Measurements from ENCODE around the gene DNAI2.

DNAI2 gene

DNA sequence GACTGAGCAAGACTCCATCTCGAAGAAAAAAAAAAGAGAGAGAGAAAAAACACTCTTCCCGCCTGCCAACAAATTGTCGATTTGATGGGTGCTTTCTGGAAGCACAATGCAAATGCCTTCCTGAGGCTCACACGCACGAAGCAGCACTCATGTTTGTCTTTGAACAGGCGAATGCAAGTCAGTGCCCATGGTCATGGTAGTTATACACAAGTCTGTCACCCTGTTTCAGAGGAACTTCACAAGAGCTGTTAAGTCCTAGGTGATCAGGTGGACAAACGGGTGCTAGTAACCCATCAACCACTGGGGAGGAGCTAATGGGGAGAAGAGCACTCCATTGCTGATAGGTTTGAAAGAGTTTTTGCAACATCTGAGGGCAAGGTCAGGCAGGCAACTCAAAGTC lies 6.5 kb upstream of the DNAI2 start:
- H3K4me3 ChIP-seq (ENCODE audit: low read length): no peak overlapping the region
- TF ChIP-seq, protein P1, sequence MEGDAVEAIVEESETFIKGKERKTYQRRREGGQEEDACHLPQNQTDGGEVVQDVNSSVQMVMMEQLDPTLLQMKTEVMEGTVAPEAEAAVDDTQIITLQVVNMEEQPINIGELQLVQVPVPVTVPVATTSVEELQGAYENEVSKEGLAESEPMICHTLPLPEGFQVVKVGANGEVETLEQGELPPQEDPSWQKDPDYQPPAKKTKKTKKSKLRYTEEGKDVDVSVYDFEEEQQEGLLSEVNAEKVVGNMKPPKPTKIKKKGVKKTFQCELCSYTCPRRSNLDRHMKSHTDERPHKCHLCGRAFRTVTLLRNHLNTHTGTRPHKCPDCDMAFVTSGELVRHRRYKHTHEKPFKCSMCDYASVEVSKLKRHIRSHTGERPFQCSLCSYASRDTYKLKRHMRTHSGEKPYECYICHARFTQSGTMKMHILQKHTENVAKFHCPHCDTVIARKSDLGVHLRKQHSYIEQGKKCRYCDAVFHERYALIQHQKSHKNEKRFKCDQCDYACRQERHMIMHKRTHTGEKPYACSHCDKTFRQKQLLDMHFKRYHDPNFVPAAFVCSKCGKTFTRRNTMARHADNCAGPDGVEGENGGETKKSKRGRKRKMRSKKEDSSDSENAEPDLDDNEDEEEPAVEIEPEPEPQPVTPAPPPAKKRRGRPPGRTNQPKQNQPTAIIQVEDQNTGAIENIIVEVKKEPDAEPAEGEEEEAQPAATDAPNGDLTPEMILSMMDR (IDR thresholded peaks at IDR 0.05; ENCODE audit: insufficient read depth, low read depth, low read length, missing control alignments): no peak
- DNase-seq (ENCODE audit: low read depth): no peak

DNA sequence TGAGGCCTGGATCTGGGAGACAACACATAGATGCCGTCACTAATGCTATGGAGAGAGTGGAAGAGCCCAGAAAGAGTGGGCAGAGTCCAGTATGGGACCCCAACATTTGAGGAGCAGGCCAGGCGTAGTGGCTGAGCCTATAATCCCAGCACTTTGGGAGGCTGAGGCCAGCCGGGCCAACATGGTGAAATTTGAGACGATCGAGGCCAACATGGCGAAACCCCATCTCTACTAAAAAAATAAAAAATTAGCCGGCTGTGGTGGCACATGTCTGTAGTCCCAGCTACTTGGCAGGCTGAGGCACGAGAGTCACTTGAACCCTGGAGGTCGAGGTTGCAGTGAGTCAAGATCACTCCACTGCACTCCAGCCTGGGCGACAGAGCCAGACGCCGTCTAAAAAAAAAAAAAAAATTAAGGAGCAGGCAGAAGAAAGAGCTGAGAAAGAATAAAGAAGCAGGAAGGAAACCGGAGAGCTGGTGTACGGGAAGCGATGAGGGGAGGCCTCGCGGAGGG lies 6.0 kb upstream of the DNAI2 start:
- no peak overlapping the region for H3K4me3 ChIP-seq (ENCODE audit: low read length)
- TF ChIP-seq, protein P1 (IDR thresholded peaks at IDR 0.05; ENCODE audit: insufficient read depth, low read depth, low read length, missing control alignments): no peak
- DNase-seq (ENCODE audit: low read depth): no peak

DNA sequence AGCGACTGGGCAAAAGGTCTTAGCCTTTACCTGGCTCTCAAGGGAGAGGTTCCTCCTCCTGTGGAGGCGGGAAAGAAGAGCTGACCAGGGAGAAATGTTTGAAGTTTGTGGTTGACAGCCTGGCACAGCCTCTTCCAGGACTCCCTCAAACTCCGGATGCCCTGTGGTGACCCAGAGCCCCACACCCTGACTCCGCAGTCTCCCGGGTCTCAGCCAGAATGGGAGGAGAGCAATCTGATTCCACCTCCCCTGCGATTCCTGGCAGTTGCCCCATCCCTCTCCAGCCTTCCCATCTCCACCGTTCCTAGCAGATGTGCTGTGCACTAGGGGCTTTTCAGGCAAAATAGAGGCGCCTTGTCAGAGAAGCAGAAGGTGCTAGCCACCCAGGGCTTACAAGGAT lies 5.5 kb upstream of the DNAI2 start:
- TF ChIP-seq, protein P1 (IDR thresholded peaks at IDR 0.05; ENCODE audit: insufficient read depth, low read depth, low read length, missing control alignments): no peak
- no peak for DNase-seq (ENCODE audit: low read depth)
- no peak overlapping the region for H3K4me3 ChIP-seq (ENCODE audit: low read length)

DNA sequence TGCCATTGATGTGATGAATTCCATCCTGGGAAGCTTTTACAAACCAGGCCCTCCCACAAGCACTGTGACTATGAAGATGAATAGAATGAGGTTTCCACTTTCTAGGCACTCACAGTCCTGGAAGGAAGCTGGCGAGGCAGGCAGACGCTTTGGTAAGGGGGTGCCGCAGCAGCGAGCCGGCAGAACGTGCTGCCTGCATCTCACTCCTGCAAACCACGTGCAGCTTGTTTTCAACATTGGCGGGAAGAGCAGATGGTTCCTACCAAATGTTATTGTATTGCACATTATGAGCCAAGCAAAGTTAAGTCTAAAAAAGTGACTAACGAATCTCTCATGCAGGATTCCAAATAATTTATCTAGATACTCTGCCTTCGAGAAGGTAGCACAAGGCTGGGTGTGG lies 3.7 kb upstream of the DNAI2 start:
- no peak for DNase-seq (ENCODE audit: low read depth)
- no peak overlapping the region for H3K4me3 ChIP-seq (ENCODE audit: low read length)
- TF ChIP-seq, protein P1 (IDR thresholded peaks at IDR 0.05; ENCODE audit: insufficient read depth, low read depth, low read length, missing control alignments): no peak

DNA sequence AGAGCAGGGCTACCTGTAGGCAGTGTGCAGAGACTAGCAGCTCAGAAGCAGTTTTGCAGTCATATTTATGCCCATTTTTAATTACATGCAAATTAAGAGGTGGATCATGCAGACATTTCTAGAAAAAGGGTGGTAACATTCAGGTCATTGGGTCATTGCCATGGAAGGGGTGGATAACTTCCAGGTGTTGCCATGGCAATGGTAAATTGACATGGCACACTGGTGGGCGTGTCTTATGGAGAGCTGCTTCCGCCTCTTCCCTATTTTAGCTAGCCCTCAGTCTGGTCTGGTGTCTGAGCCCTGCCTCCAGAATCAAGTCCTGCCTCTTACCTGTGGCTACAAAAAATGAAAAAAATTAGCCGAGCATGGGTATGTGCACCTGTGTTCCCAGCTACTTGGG lies 2.8 kb upstream of the DNAI2 start:
- H3K4me3 ChIP-seq (ENCODE audit: low read length): no peak overlapping the region
- TF ChIP-seq, protein P1 (IDR thresholded peaks at IDR 0.05; ENCODE audit: insufficient read depth, low read depth, low read length, missing control alignments): no peak
- DNase-seq (ENCODE audit: low read depth): no peak

DNA sequence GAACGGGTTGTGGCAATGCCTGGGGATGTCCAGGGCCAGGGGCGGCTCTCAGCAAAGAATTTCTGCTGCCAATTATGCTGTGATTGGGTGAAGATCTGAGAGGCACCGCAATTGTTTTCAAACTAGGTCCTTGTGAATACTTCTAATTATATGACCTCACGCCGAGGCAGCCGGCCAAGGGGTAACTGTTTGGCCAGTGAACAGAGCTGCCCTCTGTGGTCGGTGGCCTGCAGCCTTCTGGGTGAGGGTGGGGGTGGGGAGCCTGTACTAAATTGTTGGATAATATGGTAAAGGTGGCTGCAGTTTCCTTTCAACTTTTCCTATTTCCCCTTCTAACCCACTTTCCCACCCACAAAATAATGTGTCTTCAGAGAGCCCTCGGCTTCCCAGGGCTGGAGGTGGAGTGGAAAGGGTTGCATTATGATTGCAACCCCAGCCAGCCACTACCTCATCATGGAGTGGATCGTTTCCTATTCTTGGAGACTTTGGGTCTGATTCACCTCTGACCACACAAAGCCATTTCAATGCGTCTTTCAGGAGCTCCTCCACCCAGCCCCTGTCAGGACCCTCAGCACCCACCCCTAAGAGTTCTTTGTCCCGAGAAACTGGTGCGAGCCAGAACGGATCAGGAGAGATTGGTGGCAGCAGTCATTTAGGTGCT lies 2.0 kb upstream of the DNAI2 start:
- no peak for DNase-seq (ENCODE audit: low read depth)
- H3K4me3 ChIP-seq (ENCODE audit: low read length): no peak overlapping the region
- TF ChIP-seq, protein P1 (IDR thresholded peaks at IDR 0.05; ENCODE audit: insufficient read depth, low read depth, low read length, missing control alignments): no peak

DNA sequence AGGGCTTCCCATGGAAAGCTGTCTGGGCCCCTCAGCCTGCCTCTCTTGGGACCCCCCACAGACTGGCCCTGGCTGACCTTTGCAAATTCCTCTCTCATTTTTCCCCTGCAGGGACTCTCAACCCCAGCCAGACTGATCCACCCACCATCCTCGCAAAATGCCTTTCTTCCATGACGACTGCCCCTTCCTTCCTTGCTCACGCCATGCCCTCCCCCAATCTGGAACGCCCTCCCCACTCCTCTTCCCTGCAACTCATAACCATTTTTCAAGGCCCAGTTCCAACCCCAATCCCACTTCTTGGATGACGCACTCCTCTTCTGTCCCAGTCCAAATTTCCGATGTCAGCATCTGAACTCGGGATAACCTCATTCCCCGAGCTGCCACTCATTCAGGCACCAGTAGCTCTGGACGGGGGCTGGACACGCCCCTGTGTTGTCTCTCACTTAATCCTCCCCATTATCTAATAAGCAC lies 1.3 kb upstream of the DNAI2 start:
- TF ChIP-seq, protein P1 (IDR thresholded peaks at IDR 0.05; ENCODE audit: insufficient read depth, low read depth, low read length, missing control alignments): no peak
- no peak for DNase-seq (ENCODE audit: low read depth)
- no peak overlapping the region for H3K4me3 ChIP-seq (ENCODE audit: low read length)

Data from epithelial cell of esophagus (primary cell).